DMS79 treated with DMSO at 0.1 percent for 48 hours (cell line): Measurements from ENCODE around the gene COP1.

Experiments
- DNase-seq: peaks from one replicate; lab custom pipeline; 2025; lab: John Stamatoyannopoulos, UW

The COP1 gene

GRCh38 chr1:175960169-175960568 is 246.9 kb downstream of the COP1 start:
- no peak for DNase-seq

GRCh38 chr1:175951627-175952026 is 255.5 kb downstream of the COP1 start:
- no peak for DNase-seq

GRCh38 chr1:175947771-175948170 is 259.3 kb downstream of the COP1 start:
- no peak for DNase-seq

GRCh38 chr1:175944591-175944990 is 262.5 kb downstream of the COP1 start:
- DNase-seq: no peak

GRCh38 chr1:175941164-175941563 is 265.9 kb downstream of the COP1 start:
- DNase-seq: no peak

- no peak for DNase-seq
Measured at GRCh38 chr1:175936736-175937135, 270.4 kb downstream of the COP1 start.

GRCh38 chr1:175935566-175936115 is 271.4 kb downstream of the COP1 start:
- no peak for DNase-seq

GRCh38 chr1:175935166-175935565 is 271.9 kb downstream of the COP1 start:
- no peak for DNase-seq

- DNase-seq: no peak
Measured at GRCh38 chr1:175933801-175934200, 273.3 kb downstream of the COP1 start.

GRCh38 chr1:175927944-175928343 is 279.1 kb downstream of the COP1 start:
- no peak for DNase-seq

- no peak for DNase-seq
Measured at GRCh38 chr1:175922254-175922881, 284.7 kb downstream of the COP1 start.

GRCh38 chr1:175920381-175920780 is 286.7 kb downstream of the COP1 start:
- DNase-seq: no peak

- DNase-seq: no peak
Measured at GRCh38 chr1:175919001-175919400, 288.1 kb downstream of the COP1 start.

GRCh38 chr1:175918364-175918801 is 288.7 kb downstream of the COP1 start:
- DNase-seq: no peak

GRCh38 chr1:175914115-175914514 is 293.0 kb downstream of the COP1 start:
- no peak for DNase-seq

GRCh38 chr1:175911138-175911537 is 295.9 kb downstream of the COP1 start:
- DNase-seq: no peak

GRCh38 chr1:175906370-175906769 is 300.7 kb downstream of the COP1 start:
- DNase-seq: no peak

- no peak for DNase-seq
Measured at GRCh38 chr1:175904808-175905207, 302.3 kb downstream of the COP1 start.

- DNase-seq: no peak
Measured at GRCh38 chr1:175902281-175902680, 304.8 kb downstream of the COP1 start.

GRCh38 chr1:175901076-175901836 is 305.8 kb downstream of the COP1 start:
- no peak for DNase-seq

- no peak for DNase-seq
Measured at GRCh38 chr1:175900171-175900570, 306.9 kb downstream of the COP1 start.

GRCh38 chr1:175895966-175896365 is 311.1 kb downstream of the COP1 start:
- DNase-seq: no peak
